Pancreas (tissue), 10 donors: ENCODE data around the gene TNRC6A. TPM values are rescaled to one million over a fixed set of nuclear protein-coding genes. Genes with fewer than 3 reads are reported as not detected.
"Not testable (repeated sequence)": the region's sequence is repeated elsewhere in the genome, so short reads cannot be mapped to it uniquely, and the experiment has no call there.

Source experiments
- ATAC-seq, 4 donors: fragments of 200-7000 bp; cut with Tn5 transposase; one replicate each; pipeline versions ENCODE4 v1.8.0 to v1.9.1; 2020; ENCODE audit warnings: mild to moderate bottlenecking in 4 of 4, moderate library complexity in 4 of 4
- DNase-seq, 6 donors: peaks; one replicate each; pipeline ENCODE4 v3.0.0-alpha.2; 2020
- FAIRE-seq: peaks from 2 replicates; lab custom pipeline; 2012; peaks lifted over from hg19 to GRCh38; lab: Jason Lieb, UNC
- H3K27ac ChIP-seq, 4 donors: fragments of 200-600 bp; sonication (generic); 1 replicate in 3 of 4; 2 replicates in 1 of 4; pipeline versions ENCODE4 v1.5.0 to v1.8.0; 2020
- H3K27me3 ChIP-seq, 4 donors: fragments of 200-600 bp; one replicate each; pipeline ENCODE4 v1.8.0; 2021
- H3K36me3 ChIP-seq, 3 donors: fragments of 200-600 bp; sonication (generic) in 1 of 3; one replicate each; pipeline versions ENCODE4 v1.5.0 to v1.8.0; 2020 to 2021
- H3K4me1 ChIP-seq, 3 donors: fragments of 200-600 bp; one replicate each; pipeline ENCODE4 v1.8.0; 2021
- H3K4me3 ChIP-seq, 4 donors: fragments of 200-600 bp; sonication (generic) in 2 of 4; one replicate each; pipeline versions ENCODE4 v1.5.0 to v1.8.0; 2020 to 2021
- H3K9me3 ChIP-seq, 4 donors: fragments of 200-600 bp; one replicate each; pipeline ENCODE4 v1.8.0; 2021
- WGBS, 2 donors: extraction: QIAGEN DNeasy Blood & Tissue Kit; methylation state at CpG; one replicate each; pipeline ENCODE4 v1.1.7; 2013; 5-methylcytosine and 5-hydroxymethylcytosine counted together
- intact Hi-C, 3 donors: fragments of 100-400 bp; cut with DNase I; formaldehyde crosslinking; loops; one replicate each; pipeline versions ENCODE4 v1.11.1 to v1.14.2; 2022
- polyA plus RNA-seq, 2 donors: library from polyadenylated mRNA; stranded (reverse); fragments of 200-250 nt; gene quantifications; one replicate each; pipeline ENCODE4 v1.2.3, GENCODE V29; 2013
- total RNA-seq, 6 donors: library from RNA; stranded (reverse); fragmentation: NEBNext Ultra II Directional in 4 of 6; extraction: Animal tissue kit (Norgen Biotek cat#: 25700) in 4 of 6; gene quantifications; one replicate each; pipeline versions ENCODE4 v1.2.1 to v1.2.4, GENCODE V29; 2021 to 2023
- TF ChIP-seq, protein P1 (sequence below), 4 donors: fragments of 200-600 bp; sonication (generic) in 3 of 4; IDR thresholded peaks; one replicate each; pipeline versions ENCODE4 v1.5.0 to v1.8.0; 2021; ENCODE audit warnings: antibody characterized with exemption in 4 of 4
- donor health status: healthy with polysubstance abuse.
- donor health status: DM: no; HTN: no; CAD: no; lungs with moderate emphysema.
- donor health status: DM: no; HTN: no; CAD: no.
- donor health status: control.
- donor health status: control.
- donor health status: Bipolar disorder and iron deficiency.
- donor health status: DM: yes; HTN: yes; CAD: no.
- donor health status: DM: no; HTN: no; CAD: no.
- donor health status: DM: no; HTN: no; CAD: no.
- donor health status: DM: yes; HTN: yes; CAD: no.

Gene TNRC6A
- total and polyA plus RNA-seq, 8 donors = 15.6 to 33.9 (median 23.2) TPM

DNA sequence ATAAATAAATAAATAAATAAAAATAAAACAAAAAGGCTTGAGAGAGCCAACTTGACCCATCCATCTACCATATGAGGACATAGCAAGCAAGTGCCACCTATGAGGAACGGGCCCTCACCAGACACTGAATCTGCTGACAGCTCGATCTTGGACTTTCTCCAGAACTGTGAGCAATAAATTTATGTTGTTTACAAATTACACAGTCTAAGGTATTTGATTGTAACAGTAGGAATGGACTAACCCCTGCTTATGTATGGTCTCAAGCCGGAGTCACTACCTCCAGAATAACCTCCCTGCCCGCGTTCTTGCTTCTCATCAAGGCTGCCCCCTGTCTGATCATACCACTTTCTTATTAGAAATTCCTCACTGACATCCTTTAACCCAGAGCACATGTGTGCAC lies 126.2 kb downstream of the TNRC6A start:
- H3K4me1 ChIP-seq = no peaks in the 10 kb centered on the region
- DNase-seq (no peak), FAIRE-seq (no peak), ATAC-seq (no peak)
- 77 to 79% methylated on average over 5 of the region's 5 CpGs for WGBS, 2 donors
- H3K36me3 ChIP-seq = no peaks in the 10 kb centered on the region
- no peak overlapping the region for H3K27ac ChIP-seq
- no peaks in the 10 kb centered on the region for H3K9me3 ChIP-seq
- intact Hi-C loops = no loop called here
- TF ChIP-seq, protein P1, sequence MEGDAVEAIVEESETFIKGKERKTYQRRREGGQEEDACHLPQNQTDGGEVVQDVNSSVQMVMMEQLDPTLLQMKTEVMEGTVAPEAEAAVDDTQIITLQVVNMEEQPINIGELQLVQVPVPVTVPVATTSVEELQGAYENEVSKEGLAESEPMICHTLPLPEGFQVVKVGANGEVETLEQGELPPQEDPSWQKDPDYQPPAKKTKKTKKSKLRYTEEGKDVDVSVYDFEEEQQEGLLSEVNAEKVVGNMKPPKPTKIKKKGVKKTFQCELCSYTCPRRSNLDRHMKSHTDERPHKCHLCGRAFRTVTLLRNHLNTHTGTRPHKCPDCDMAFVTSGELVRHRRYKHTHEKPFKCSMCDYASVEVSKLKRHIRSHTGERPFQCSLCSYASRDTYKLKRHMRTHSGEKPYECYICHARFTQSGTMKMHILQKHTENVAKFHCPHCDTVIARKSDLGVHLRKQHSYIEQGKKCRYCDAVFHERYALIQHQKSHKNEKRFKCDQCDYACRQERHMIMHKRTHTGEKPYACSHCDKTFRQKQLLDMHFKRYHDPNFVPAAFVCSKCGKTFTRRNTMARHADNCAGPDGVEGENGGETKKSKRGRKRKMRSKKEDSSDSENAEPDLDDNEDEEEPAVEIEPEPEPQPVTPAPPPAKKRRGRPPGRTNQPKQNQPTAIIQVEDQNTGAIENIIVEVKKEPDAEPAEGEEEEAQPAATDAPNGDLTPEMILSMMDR (IDR thresholded peaks at IDR 0.05) = no peak
- H3K27me3 ChIP-seq = no peaks in the 10 kb centered on the region
- no peak overlapping the region for H3K4me3 ChIP-seq

DNA sequence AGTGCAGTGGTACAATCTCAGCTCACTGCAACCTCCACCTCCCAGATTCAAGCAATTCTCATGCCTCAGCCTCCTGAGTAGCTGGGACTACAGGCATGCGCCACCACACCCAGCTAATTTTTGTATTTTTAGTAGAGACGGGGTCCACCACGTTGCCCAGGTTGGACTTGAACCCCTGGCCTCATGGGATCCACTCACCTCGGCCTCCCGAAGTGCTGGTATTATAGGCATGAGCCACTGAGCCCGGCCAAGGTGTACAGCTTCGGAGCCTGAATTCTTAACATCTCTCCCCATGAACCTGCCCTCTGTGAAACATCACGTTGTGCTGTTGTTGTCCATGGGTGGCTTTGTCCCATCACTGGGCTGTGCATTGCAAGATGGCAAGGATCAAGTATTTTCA lies 127.4 kb downstream of the TNRC6A start:
- H3K4me3 ChIP-seq, DNase-seq, intact Hi-C loops: not testable (repeated sequence)

DNA sequence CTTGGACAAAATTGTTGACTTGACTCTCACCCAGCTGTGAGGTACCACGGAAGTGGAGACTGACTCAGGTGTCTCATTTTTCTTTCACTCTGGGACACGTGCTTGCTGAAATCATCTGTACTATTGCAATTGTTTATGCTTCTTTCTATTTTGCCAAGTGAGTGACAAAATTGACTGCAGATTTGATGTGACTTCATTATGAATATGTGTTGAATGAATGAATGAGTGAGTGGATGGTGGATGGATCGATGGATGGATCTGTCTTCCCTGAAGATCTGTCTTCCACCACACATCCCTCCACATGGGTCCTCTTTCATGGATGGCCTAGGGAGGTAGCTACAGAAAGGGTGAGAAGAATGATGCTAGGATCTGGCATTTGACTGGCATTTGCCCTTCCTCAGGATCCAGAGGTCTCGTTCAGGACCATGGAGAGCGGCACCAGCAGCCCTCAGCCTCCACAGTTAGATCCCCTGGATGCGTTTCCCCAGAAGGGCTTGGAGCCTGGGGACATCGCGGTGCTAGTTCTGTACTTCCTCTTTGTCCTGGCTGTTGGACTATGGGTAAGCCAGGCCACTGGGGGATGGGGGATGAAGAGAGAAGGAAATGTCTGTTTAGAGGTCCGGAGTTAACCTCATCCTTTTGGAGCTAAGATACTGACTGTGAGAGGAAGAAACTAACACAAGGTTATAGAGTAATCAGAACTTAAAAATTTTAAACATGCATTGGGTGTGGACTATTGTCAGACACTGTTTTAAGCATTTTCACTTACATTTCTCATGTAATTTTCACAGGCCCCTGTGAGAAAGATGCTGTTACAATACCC lies 129.0 kb downstream of the TNRC6A start:
- WGBS, 2 donors = 31 to 34% methylated on average over 9 of the region's 9 CpGs
- TF ChIP-seq, protein P1 (IDR thresholded peaks at IDR 0.05) = no peak
- no peaks in the 10 kb centered on the region for H3K27me3 ChIP-seq
- no peak for FAIRE-seq
- no peaks in the 10 kb centered on the region for H3K36me3 ChIP-seq
- no peak overlapping the region for H3K27ac ChIP-seq
- H3K4me3 ChIP-seq = no peak overlapping the region
- no peaks in the 10 kb centered on the region for H3K4me1 ChIP-seq
- intact Hi-C loops = no loop called here
- peak in 3 of 4 donors; percentile 44 to 75 (median 57) for ATAC-seq
- peak; percentile 6 to 84 (median 50) for DNase-seq
- H3K9me3 ChIP-seq = no peaks in the 10 kb centered on the region

More for the DNA sequence above, 127.4 kb downstream of the TNRC6A start:
- not testable (repeated sequence) for H3K27me3 ChIP-seq, H3K36me3 ChIP-seq, ATAC-seq, FAIRE-seq, H3K4me1 ChIP-seq, H3K9me3 ChIP-seq, H3K27ac ChIP-seq
- 74 to 75% methylated on average over 8 of the region's 8 CpGs for WGBS, 2 donors

DNA sequence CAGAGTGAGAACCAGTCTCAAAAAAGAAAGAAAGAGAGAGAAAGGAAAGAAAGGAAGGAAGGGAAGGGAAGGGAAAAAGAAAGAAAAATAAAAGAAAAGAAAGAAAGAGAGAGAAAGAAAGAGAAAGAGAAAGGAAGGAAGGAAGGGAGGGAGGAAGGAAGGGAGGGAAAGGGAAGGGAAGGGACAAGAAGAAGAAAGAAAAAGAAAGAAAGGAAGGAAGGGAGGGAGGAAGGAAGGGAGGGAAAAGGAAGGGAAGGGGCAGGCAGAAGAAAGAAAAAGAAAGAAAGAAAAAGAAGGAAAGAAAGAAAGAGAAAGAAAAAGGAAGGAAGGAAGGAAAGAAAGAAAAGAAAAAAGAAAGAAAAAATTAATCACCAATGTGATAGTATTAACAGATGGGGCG lies 132.0 kb downstream of the TNRC6A start:
- intact Hi-C loops = no loop called here
- ATAC-seq = no peak
- Histone ChIP-seq H3K36me3 (no peaks in the 10 kb centered on the region), H3K27me3 (no peaks in the 10 kb centered on the region), H3K9me3 (no peaks in the 10 kb centered on the region), H3K4me3 (no peak overlapping the region), H3K27ac (no peak overlapping the region), H3K4me1 (no peaks in the 10 kb centered on the region)
- DNase-seq = no peak
- WGBS, 2 donors = 67 to 74% methylated on average over 1 of the region's 1 CpG
- TF ChIP-seq, protein P1 (IDR thresholded peaks at IDR 0.05) = no peak
- FAIRE-seq = no peak

DNA sequence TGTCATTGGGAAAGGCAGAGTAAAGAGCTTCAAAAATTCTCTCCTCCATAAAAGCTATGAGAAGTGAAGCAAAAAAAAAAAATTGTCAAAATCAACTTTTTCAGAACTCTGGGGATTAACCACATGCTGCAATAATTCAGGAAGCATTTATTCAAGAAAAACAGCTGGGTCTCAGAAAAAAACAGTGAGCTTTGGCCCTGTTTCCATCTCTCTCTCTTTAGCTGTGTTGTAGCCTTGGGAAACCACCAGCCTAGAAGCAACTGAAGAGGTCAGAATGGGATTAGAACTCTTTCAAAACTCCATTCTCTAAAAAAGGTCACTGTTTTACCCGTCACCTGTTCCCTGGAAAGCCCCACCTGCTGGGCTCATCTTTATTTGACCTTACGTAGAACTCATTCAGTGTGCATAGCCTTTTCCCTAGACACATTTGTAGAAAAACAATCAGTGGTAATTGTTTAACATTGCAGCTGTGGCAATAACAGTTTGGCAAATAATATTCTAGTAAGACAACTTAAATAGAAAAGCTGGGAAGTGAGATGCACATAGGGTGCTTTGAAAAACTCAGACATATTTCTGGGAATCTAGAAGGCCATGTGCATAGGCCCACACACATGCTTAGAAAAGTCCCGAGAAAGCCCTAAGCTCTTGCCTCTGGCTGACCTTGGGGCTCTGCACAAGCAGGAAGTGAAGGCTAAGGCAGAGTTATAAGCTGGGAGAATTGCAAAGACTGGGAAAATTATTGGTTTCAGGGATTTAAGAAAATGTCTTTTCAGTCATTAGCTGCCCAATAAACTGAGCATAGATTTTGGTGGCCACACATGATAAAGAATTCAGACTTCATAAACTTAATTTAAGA lies 134.4 kb downstream of the TNRC6A start:
- Histone ChIP-seq H3K4me3 (no peak overlapping the region), H3K4me1 (no peaks in the 10 kb centered on the region), H3K27me3 (no peaks in the 10 kb centered on the region), H3K36me3 (no peaks in the 10 kb centered on the region), H3K9me3 (no peaks in the 10 kb centered on the region), H3K27ac (no peak overlapping the region)
- no peak for DNase-seq
- 70 to 82% methylated on average over 3 of the region's 3 CpGs for WGBS, 2 donors
- intact Hi-C loops = no loop called here
- no peak for FAIRE-seq
- TF ChIP-seq, protein P1 (IDR thresholded peaks at IDR 0.05) = no peak
- no peak for ATAC-seq
